Activated B cell treated with CpG ODN at 0.5 μM for 24 hours (primary cell): ENCODE measurements around the gene RIN3. TPM values are rescaled to one million over a fixed set of nuclear protein-coding genes. Genes with fewer than 3 reads are reported as not detected.
A peak's percentile ranks its signal among the peaks of the same experiment; 100 is the strongest.
"Not testable (repeated sequence)": the region's sequence is repeated elsewhere in the genome, so short reads cannot be mapped to it uniquely, and the experiment has no call there.

Source experiments
- ATAC-seq: fragments of 200-7000 bp; cut with Tn5 transposase; one replicate; pipeline ENCODE4 v1.10.0; 2021; ENCODE audit warnings: low read depth, mild to moderate bottlenecking, moderate library complexity
- CTCF ChIA-PET: fragments of 350-600 bp; sonication (Branson Sonifier 250); formaldehyde crosslinking; loops from one replicate; lab custom pipeline; 2021; ENCODE audit warnings: antibody characterized with exemption; lab: Charles Lee
- POLR2A ChIA-PET: fragments of 350-600 bp; sonication (Branson Sonifier 250); formaldehyde crosslinking; loops from one replicate; lab custom pipeline; 2021; ENCODE audit warnings: antibody characterized with exemption; lab: Charles Lee
- DNase-seq: peaks from one replicate; pipeline ENCODE4 v3.0.0; 2022
- H3K27ac Mint-ChIP-seq: one replicate; pipeline ENCODE4 v1.8.0; 2020; ENCODE audit warnings: mixed read lengths
- H3K27me3 Mint-ChIP-seq: one replicate; pipeline ENCODE4 v1.8.0; 2021; ENCODE audit warnings: mixed read lengths
- H3K36me3 Mint-ChIP-seq: one replicate; pipeline ENCODE4 v1.8.0; 2021; ENCODE audit warnings: low read depth, mixed read lengths
- H3K4me1 Mint-ChIP-seq: one replicate; pipeline ENCODE4 v1.8.0; 2021; ENCODE audit warnings: mixed read lengths
- H3K4me3 Mint-ChIP-seq: one replicate; pipeline ENCODE4 v1.8.0; 2020; ENCODE audit warnings: mild to moderate bottlenecking, mixed read lengths
- H3K9me3 Mint-ChIP-seq: one replicate; pipeline ENCODE4 v1.8.0; 2020; ENCODE audit warnings: mixed read lengths
- CTCF ChIP-seq: fragments of 200-600 bp; IDR thresholded peaks from one replicate; pipeline ENCODE4 v1.8.0; 2022; ENCODE audit warnings: antibody characterized with exemption, mild to moderate bottlenecking
- intact Hi-C: fragments of 100-400 bp; cut with micrococcal nuclease; formaldehyde crosslinking; loops from one replicate; pipeline ENCODE4 v1.15.1; 2024
- total RNA-seq: library from RNA; stranded (reverse); gene quantifications from 2 replicates; pipeline ENCODE4 v1.2.3, GENCODE V29; 2022

The RIN3 gene
- total RNA-seq, 1 donor from 2014 or later = 62.6 TPM

- Mint-ChIP-seq H3K27ac (peak overlapping the region; percentile 53), H3K4me1 (peaks cover 56% of the 10 kb centered on the region), H3K9me3 (no peaks in the 10 kb centered on the region), H3K36me3 (peaks cover 77% of the 10 kb centered on the region), H3K4me3 (no peak overlapping the region), H3K27me3 (no peaks in the 10 kb centered on the region)
- ATAC-seq (no peak), DNase-seq (no peak)
- no peak for TF ChIP-seq CTCF
- POLR2A ChIA-PET = no interaction called here
- intact Hi-C loops = loop anchor here (5.0 kb wide), 2 partner anchors 557 to 1278 kb away; partner anchors contain the start of genes CPSF2 and NDUFB1
- CTCF ChIA-PET = interaction anchor here (0.7 to 9.4 kb wide), 3 partner anchors 28 to 90 kb away, joined by 3 to 71 read pairs (median 4); no protein-coding TSS in a partner anchor
These were observed 165.7 kb downstream of the RIN3 start for GRCh38 chr14:92679246-92679645.

- Mint-ChIP-seq H3K27ac (peak overlapping the region; percentile 24), H3K36me3 (peaks cover 72% of the 10 kb centered on the region), H3K4me1 (peaks cover 46% of the 10 kb centered on the region)
- POLR2A ChIA-PET = interaction anchor here (0.5 to 3.8 kb wide), 5 partner anchors 29 to 219 kb away, joined by 4 to 26 read pairs (median 6); no protein-coding TSS in a partner anchor
- intact Hi-C loops = loop anchor here (2.0 to 5.0 kb wide), 2 partner anchors 224 to 353 kb away; no protein-coding TSS in a partner anchor
- CTCF ChIA-PET = interaction anchor here (0.6 to 9.4 kb wide), 11 partner anchors 10 to 545 kb away, joined by 3 to 71 read pairs (median 4); no protein-coding TSS in a partner anchor
- not testable (repeated sequence) for ATAC-seq, H3K9me3 Mint-ChIP-seq, H3K4me3 Mint-ChIP-seq, H3K27me3 Mint-ChIP-seq, DNase-seq
These were observed 166.7 kb downstream of the RIN3 start for GRCh38 chr14:92680330-92680729.

- Mint-ChIP-seq H3K36me3 (peaks cover 75% of the 10 kb centered on the region), H3K9me3 (no peaks in the 10 kb centered on the region), H3K27ac (peak overlapping the region; percentile 70), H3K4me3 (no peak overlapping the region), H3K27me3 (no peaks in the 10 kb centered on the region), H3K4me1 (peaks cover 39% of the 10 kb centered on the region)
- TF ChIP-seq CTCF = no peak
- DNase-seq = peak; percentile 75
- ATAC-seq = peak; percentile 15
- intact Hi-C loops = loop anchor here (1.0 to 5.0 kb wide), 6 partner anchors 68 to 546 kb away; no protein-coding TSS in a partner anchor
- ChIA-PET CTCF (interaction anchor here (0.7 to 9.4 kb wide), 16 partner anchors 9 to 560 kb away, joined by 3 to 71 read pairs (median 4); no protein-coding TSS in a partner anchor), POLR2A (interaction anchor here (0.5 to 3.8 kb wide), 8 partner anchors 12 to 205 kb away, joined by 3 to 26 read pairs (median 5); no protein-coding TSS in a partner anchor)
These were observed 167.4 kb downstream of the RIN3 start for GRCh38 chr14:92680781-92681650.

- intact Hi-C loops = loop anchor here (5.0 kb wide), 1 partner anchor 356 kb away; no protein-coding TSS in a partner anchor
- no peak overlapping the region for H3K4me3 Mint-ChIP-seq
- POLR2A ChIA-PET = interaction anchor here (3.8 kb wide), 1 partner anchor 31 kb away, joined by 26 read pairs; no protein-coding TSS in a partner anchor
These were observed 169.5 kb downstream of the RIN3 start for GRCh38 chr14:92683041-92683440.

More at GRCh38 chr14:92683041-92683440, 169.5 kb downstream of the RIN3 start:
- Mint-ChIP-seq H3K4me1 (peaks cover 19% of the 10 kb centered on the region), H3K36me3 (peaks cover 61% of the 10 kb centered on the region), H3K9me3 (no peaks in the 10 kb centered on the region), H3K27me3 (no peaks in the 10 kb centered on the region), H3K27ac (no peak overlapping the region)
- ATAC-seq (no peak), DNase-seq (no peak)
- CTCF ChIA-PET = interaction anchor here (1.0 to 9.4 kb wide), 5 partner anchors 68 to 101 kb away, joined by 3 to 71 read pairs (median 9); no protein-coding TSS in a partner anchor
- TF ChIP-seq CTCF = no peak
